ENCODE measurements around the gene YJU2. TPM values are rescaled to one million over a fixed set of nuclear protein-coding genes. Genes with fewer than 3 reads are reported as not detected.
A peak's percentile ranks its signal among the peaks of the same experiment; 100 is the strongest.

Gene YJU2
- total RNA-seq, 1 experiment from 2014 or later, result 26.5 TPM

- no peak for ATAC-seq
- TF ChIP-seq PRRX2 (CRISPR knock-in tag; IDR thresholded peaks at IDR 0.05) (no peak), ATF6 (CRISPR knock-in tag; IDR thresholded peaks at IDR 0.05) (no peak), ZNF423 (CRISPR knock-in tag; IDR thresholded peaks at IDR 0.05) (no peak), SOX15 (CRISPR knock-in tag; IDR thresholded peaks at IDR 0.05) (no peak), MLX (CRISPR knock-in tag; IDR thresholded peaks at IDR 0.05) (no peak), E2F4 (CRISPR knock-in tag; IDR thresholded peaks at IDR 0.05; ENCODE audit: borderline replicate concordance, low read depth) (no peak), FOXJ3 (CRISPR knock-in tag; IDR thresholded peaks at IDR 0.05; ENCODE audit: borderline replicate concordance) (no peak), STAT6 (CRISPR knock-in tag; conservative IDR thresholded peaks at IDR 0.05; ENCODE audit: low read depth) (no peak), ATF1 (CRISPR knock-in tag; IDR thresholded peaks at IDR 0.05) (no peak), PRDM15 (CRISPR knock-in tag; IDR thresholded peaks at IDR 0.05) (no peak), ZMAT4 (CRISPR knock-in tag; IDR thresholded peaks at IDR 0.05) (no peak), E2F1 (CRISPR knock-in tag; IDR thresholded peaks at IDR 0.05) (no peak), ZNF138 (CRISPR knock-in tag; conservative IDR thresholded peaks at IDR 0.05) (no peak), ZNF532 (CRISPR knock-in tag; IDR thresholded peaks at IDR 0.05; ENCODE audit: borderline replicate concordance) (no peak), E2F5 (CRISPR knock-in tag; IDR thresholded peaks at IDR 0.05) (no peak), GABPB1 (CRISPR knock-in tag; IDR thresholded peaks at IDR 0.05) (no peak), CREM (CRISPR knock-in tag; IDR thresholded peaks at IDR 0.05) (no peak), FOXP1 (CRISPR knock-in tag; IDR thresholded peaks at IDR 0.05; ENCODE audit: borderline replicate concordance) (no peak)
Observed at GRCh38 chr19:4303819-4304537, 57.1 kb downstream of the YJU2 start.

More at GRCh38 chr19:4303819-4304537, 57.1 kb downstream of the YJU2 start:
- Mint-ChIP-seq H3K27ac (no peak overlapping the region), H3K9me3 (no peaks in the 10 kb centered on the region), H3K4me3 (peak overlapping the region; percentile 56), H3K27me3 (ENCODE audit: low read depth) (peaks cover 3% of the 10 kb centered on the region), H3K4me1 (peaks cover 17% of the 10 kb centered on the region), H3K36me3 (peaks cover 25% of the 10 kb centered on the region)
- ChIA-PET CTCF (interaction anchor here (0.9 to 2.0 kb wide), 9 partner anchors 21 to 118 kb away, joined by 3 to 30 read pairs (median 4); partner anchors contain the start of genes MPND and YJU2), POLR2A (interaction anchor here (0.6 to 1.0 kb wide), 2 partner anchors 39 to 469 kb away, joined by 3 to 7 read pairs; partner anchors contain the start of gene MPND)
- no peak for DNase-seq (ENCODE audit: low spot score)

All from WTC11 (cell line).